Peyer's patch (tissue), 4 donors: ENCODE measurements around the gene NXNL1.

Experiments
- CTCF ChIP-seq, 6 experiments: fragments of 450-650 bp in 4 of 6; fragments of 200-600 bp in 2 of 6; sonication (generic) in 1 of 6; IDR thresholded peaks; one replicate each; pipeline ENCODE4 v1.5.1; 2017 to 2019; ENCODE audit warnings: antibody characterized with exemption in 6 of 6, mild to moderate bottlenecking in 3 of 6, moderate library complexity in 1 of 6
- POLR2A ChIP-seq, 2 donors: fragments of 450-650 bp; IDR thresholded peaks; one replicate each; pipeline ENCODE4 v1.5.1; 2017; ENCODE audit warnings: antibody characterized with exemption in 2 of 2, mild to moderate bottlenecking in 2 of 2, moderate library complexity in 2 of 2

- TF ChIP-seq CTCF (IDR thresholded peaks at IDR 0.05) = no peak
- no peak for TF ChIP-seq POLR2A (IDR thresholded peaks at IDR 0.05)
Measured at GRCh38 chr19:17504456-17504855, 43.7 kb upstream of the NXNL1 start.
